GM12878 (cell line): Measurements from ENCODE around the gene CAPN8. TPM values are rescaled to one million over a fixed set of nuclear protein-coding genes. Genes with fewer than 3 reads are reported as not detected.

Experiments used
- ATAC-seq: fragments of 200-7000 bp; cut with Tn5 transposase; 3 replicates; pipeline ENCODE4 v1.9.1; 2020; ENCODE audit warnings: mild to moderate bottlenecking, moderate library complexity
- BruUV-seq: library from RNA; stranded (reverse); fragments of 400-500 nt; replicated peaks from 2 replicates; lab custom pipeline; 2021; lab: Mats Ljungman, UMichigan
- CTCF ChIA-PET: fragments of 300-600 bp; sonication (Branson Sonifier 250); formaldehyde crosslinking; extraction: SDS; loops from one replicate; lab custom pipeline; 2021; ENCODE audit warnings: inconsistent platforms; lab: Yijun Ruan, JAX
- POLR2A ChIA-PET: fragments of 350-600 bp; formaldehyde crosslinking; extraction: SDS; loops from one replicate; lab custom pipeline; 2021; ENCODE audit warnings: inconsistent platforms; lab: Charles Lee
- RAD21 ChIA-PET: fragments of 300-600 bp; sonication (Branson Sonifier 250); formaldehyde crosslinking; loops from one replicate; lab custom pipeline; 2023; ENCODE audit warnings: antibody characterized with exemption; ENCODE audit not compliant: unreplicated experiment; lab: Charles Lee
- SMC1A ChIA-PET: fragments of 300-600 bp; sonication (Branson Sonifier 250); formaldehyde crosslinking; loops from one replicate; lab custom pipeline; 2023; ENCODE audit not compliant: unreplicated experiment, uncharacterized antibody; lab: Charles Lee
- DNase-seq: peaks from one replicate; pipeline ENCODE4 v3.0.0-alpha.2; 2011; ENCODE audit warnings: low read depth, low spot score
- FAIRE-seq: peaks from 3 replicates; lab custom pipeline; 2011; peaks lifted over from hg19 to GRCh38; lab: Jason Lieb, UNC
- H2AFZ ChIP-seq: 2 replicates; pipeline ENCODE4 v1.6.0; 2011; ENCODE audit warnings: low read depth, low read length, control low read depth; ENCODE audit not compliant: control insufficient read depth
- H3K27ac ChIP-seq: 2 replicates; pipeline ENCODE4 v1.5.1; 2011; ENCODE audit warnings: control low read depth; ENCODE audit not compliant: control insufficient read depth, insufficient read depth
- H3K27me3 ChIP-seq, 2 experiments: replicated peaks in 1 of 2; 2 replicates each; pipeline versions ENCODE4 v1.6.0 to v1.6.1; 2011; ENCODE audit warnings: low read length in 1 of 2; ENCODE audit not compliant: control insufficient read depth in 2 of 2, insufficient read depth in 2 of 2
- H3K36me3 ChIP-seq, 2 experiments: 2 replicates each; pipeline ENCODE4 v1.5.1; 2011; ENCODE audit warnings: low read length in 1 of 2; ENCODE audit not compliant: control insufficient read depth in 2 of 2, insufficient read depth in 2 of 2
- H3K4me1 ChIP-seq: 2 replicates; pipeline ENCODE4 v1.6.1; 2011; ENCODE audit warnings: mild to moderate bottlenecking, low read length, moderate library complexity, mixed read lengths; ENCODE audit not compliant: control insufficient read depth, insufficient read depth
- H3K4me2 ChIP-seq: 2 replicates; pipeline ENCODE4 v1.6.0; 2011; ENCODE audit warnings: control low read depth; ENCODE audit not compliant: control insufficient read depth, insufficient read depth
- H3K4me3 ChIP-seq: fragments of 200-600 bp; sonication (generic); 2 replicates; pipeline ENCODE4 v1.5.1; 2016
- H3K79me2 ChIP-seq: 2 replicates; pipeline ENCODE4 v1.6.0; 2011; ENCODE audit warnings: low read length; ENCODE audit not compliant: control insufficient read depth, insufficient read depth
- H3K9ac ChIP-seq: 2 replicates; pipeline ENCODE4 v1.8.0; 2011; ENCODE audit warnings: low read length, control low read depth, mixed read lengths; ENCODE audit not compliant: control insufficient read depth, insufficient read depth
- H3K9me3 ChIP-seq: replicated peaks from 3 replicates; pipeline ENCODE4 v1.5.1; 2011; ENCODE audit warnings: mild to moderate bottlenecking, low read length; ENCODE audit not compliant: control insufficient read depth, insufficient read depth
- H4K20me1 ChIP-seq: 2 replicates; pipeline ENCODE4 v1.6.0; 2011; ENCODE audit not compliant: control insufficient read depth, insufficient read depth
- BHLHE40 ChIP-seq, 2 experiments: fragments of 450-650 bp in 1 of 2; IDR thresholded peaks; 2 replicates each; pipeline ENCODE4 v1.6.1; 2011 to 2017; ENCODE audit warnings: low read depth in 2 of 2, borderline replicate concordance in 1 of 2, improper control_type of control experiment in 1 of 2, low read length in 1 of 2, mild to moderate bottlenecking in 1 of 2
- CHD4 ChIP-seq: fragments of 200-600 bp; sonication (generic); IDR thresholded peaks from 2 replicates; pipeline ENCODE4 v1.6.1; 2016; ENCODE audit warnings: mild to moderate bottlenecking
- CTCF ChIP-seq, 3 experiments: IDR thresholded peaks in 2 of 3; conservative IDR thresholded peaks in 1 of 3; 2 replicates each; pipeline ENCODE4 v1.5.1; 2011; ENCODE audit warnings: low read depth in 3 of 3, low read length in 3 of 3, mild to moderate bottlenecking in 3 of 3, control low read depth in 2 of 3, moderate library complexity in 2 of 3, inconsistent platforms in 1 of 3, mixed read lengths in 1 of 3; ENCODE audit not compliant: control insufficient read depth in 2 of 3, insufficient read depth in 1 of 3; ENCODE audit errors: extremely low read depth in 1 of 3
- POLR2AphosphoS5 ChIP-seq: IDR thresholded peaks from 2 replicates; pipeline ENCODE4 v1.6.1; 2011; ENCODE audit warnings: mild to moderate bottlenecking, low read length, inconsistent platforms
- RELA ChIP-seq: fragments of 450-650 bp; IDR thresholded peaks from 2 replicates; pipeline ENCODE4 v1.8.0; 2014; ENCODE audit warnings: borderline replicate concordance; ENCODE audit not compliant: partially characterized antibody
- TAF1 ChIP-seq: IDR thresholded peaks from 2 replicates; pipeline ENCODE4 v1.6.1; 2011; ENCODE audit warnings: mild to moderate bottlenecking, low read depth, low read length, borderline replicate concordance
- ZBED1 ChIP-seq: IDR thresholded peaks from 2 replicates; pipeline ENCODE4 v1.6.1; 2016; ENCODE audit warnings: borderline replicate concordance
- ZBTB33 ChIP-seq: fragments of 450-650 bp; IDR thresholded peaks from 2 replicates; pipeline ENCODE4 v1.6.1; 2017; ENCODE audit warnings: mild to moderate bottlenecking
- WGBS: methylation state at CpG from one replicate; pipeline ENCODE4 v1.1.6; 2016; ENCODE audit warnings: low lambda C conversion rate; ENCODE audit not compliant: insufficient replicate concordance, insufficient coverage; ENCODE audit errors: missing lambda C conversion rate; 5-methylcytosine and 5-hydroxymethylcytosine counted together
- in situ Hi-C: fragments of 300-500 bp; cut with MboI; formaldehyde crosslinking; loops from 9 replicates; pipeline ENCODE4 v1.14.3; 2018; ENCODE audit warnings: mixed read lengths
- intact Hi-C: fragments of 100-400 bp; cut with micrococcal nuclease; formaldehyde crosslinking; loops from one replicate; pipeline ENCODE4 v1.14.2; 2022; ENCODE audit not compliant: unreplicated experiment
- polyA plus RNA-seq, 11 experiments: library from polyadenylated mRNA; depleted of rRNA in 4 of 11; unstranded in 6 of 11; stranded (reverse) in 5 of 11; fragments of >200 nt; fragmentation: Nextera tagmentation in 4 of 11; fragmentation: Illumina TruSeq in 1 of 11; extraction: Ambion mirVana in 4 of 11; extraction: Trizol in 1 of 11; gene quantifications; 1 replicate in 1 of 11; 2 replicates in 10 of 11; pipeline versions ENCODE4 v1.2.1 to v1.2.3, GENCODE V29; 2011 to 2016; ENCODE audit warnings: inconsistent platforms in 2 of 11, missing spikeins in 2 of 11, low read depth in 1 of 11
- total RNA-seq, 4 experiments: library from RNA; depleted of rRNA in 3 of 4; stranded (reverse); fragments of >200 nt in 3 of 4; fragmentation: Illumina TruSeq in 1 of 4; extraction: Trizol in 1 of 4; gene quantifications; 2 replicates each; pipeline versions ENCODE4 v1.2.1 to v1.2.3, GENCODE V29; 2013 to 2021
- TF ChIP-seq, protein P1 (sequence below): IDR thresholded peaks from 2 replicates; pipeline ENCODE4 v1.6.1; 2011; ENCODE audit warnings: low read depth, mild to moderate bottlenecking, low read length, moderate library complexity, borderline replicate concordance; ENCODE audit errors: extremely low read depth
- TF ChIP-seq, protein P2 (sequence below): fragments of 450-650 bp; IDR thresholded peaks from 2 replicates; pipeline ENCODE4 v1.6.1; 2016; ENCODE audit warnings: mild to moderate bottlenecking

CAPN8 gene
- total and polyA plus RNA-seq, 10 of the 15 experiments (the other 5 are each of a cell fraction or from before 2014, with no cell fraction given): 6.4 to 30.7 (median 12.3) TPM

GRCh38 chr1:223708651-223709268 is 43.3 kb upstream of the CAPN8 start:
- Histone ChIP-seq H3K9me3 (no peaks in the 10 kb centered on the region), H3K27me3 (no peaks in the 10 kb centered on the region), H3K9ac (no peak overlapping the region), H2AFZ (no peak overlapping the region), H4K20me1 (no peaks in the 10 kb centered on the region), H3K27ac (no peak overlapping the region), H3K4me2 (no peak overlapping the region), H3K36me3 (no peaks in the 10 kb centered on the region), H3K4me1 (peaks cover 3% of the 10 kb centered on the region; the same call in 1 of the 2 replicates), H3K79me2 (no peaks in the 10 kb centered on the region; the same call in 1 of the 2 replicates), H3K4me3 (no peak overlapping the region)
- FAIRE-seq: no peak
- BruUV-seq: no TSS peak
- in situ Hi-C loops: no loop called here
- RAD21 ChIA-PET: no interaction called here
- intact Hi-C loops: no loop called here
- SMC1A ChIA-PET: interaction anchor here (1.0 kb wide), 1 partner anchor 41 kb away, joined by 3 read pairs; no protein-coding TSS in a partner anchor
- POLR2A ChIA-PET: no interaction called here
- no peak for ATAC-seq
- no peak for DNase-seq
- TF ChIP-seq TAF1 (no peak), CHD4 (no peak)
- 89% methylated on average over 3 of the region's 3 CpGs for WGBS
- CTCF ChIA-PET: interaction anchor here (0.7 to 1.0 kb wide), 2 partner anchors 13 to 40 kb away, joined by 4 read pairs; no protein-coding TSS in a partner anchor

DNA sequence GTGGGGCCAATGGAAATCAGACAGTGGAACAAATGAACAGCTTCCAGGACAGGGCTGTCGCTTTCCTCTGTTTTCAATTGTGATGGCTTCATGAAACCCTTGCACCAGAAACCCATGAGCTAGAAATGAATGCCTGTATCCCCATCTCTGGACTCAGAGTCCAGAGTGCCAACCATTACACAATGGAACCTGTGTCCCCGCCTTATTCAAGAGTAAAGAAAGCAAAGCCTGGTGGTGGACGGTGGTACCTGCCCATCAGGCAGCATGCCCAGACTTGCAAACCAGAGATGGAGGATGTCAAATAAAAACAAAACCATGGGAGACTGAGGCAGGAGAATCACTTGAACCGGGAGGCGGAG is 42.5 kb upstream of the CAPN8 start:
- no peaks in the 10 kb centered on the region for H3K36me3 ChIP-seq
- ATAC-seq (no peak), DNase-seq (no peak), FAIRE-seq (no peak)
- no peak overlapping the region for H2AFZ ChIP-seq
- H3K27ac ChIP-seq: no peak overlapping the region
- H3K4me3 ChIP-seq: no peak overlapping the region
- BruUV-seq: no TSS peak
- H3K9ac ChIP-seq: no peak overlapping the region
- H3K79me2 ChIP-seq: no peaks in the 10 kb centered on the region; the same call in 1 of the 2 replicates
- intact Hi-C loops: no loop called here
- in situ Hi-C loops: no loop called here
- no peaks in the 10 kb centered on the region for H4K20me1 ChIP-seq
- ChIA-PET SMC1A (interaction anchor here (1.0 kb wide), 1 partner anchor 41 kb away, joined by 3 read pairs; no protein-coding TSS in a partner anchor), CTCF (no interaction called here), POLR2A (no interaction called here), RAD21 (no interaction called here)
- 94% methylated on average over 5 of the region's 5 CpGs for WGBS
- H3K4me2 ChIP-seq: no peak overlapping the region
- H3K9me3 ChIP-seq: no peaks in the 10 kb centered on the region
- H3K4me1 ChIP-seq: peaks cover 3% of the 10 kb centered on the region; the same call in 1 of the 2 replicates
- no peaks in the 10 kb centered on the region for H3K27me3 ChIP-seq
- TF ChIP-seq BHLHE40 (IDR thresholded peaks at IDR 0.05; ENCODE audit: borderline replicate concordance in 1 of 2, low read depth in 2 of 2, low read length in 1 of 2) (no peak), ZBED1 (no peak), ZBTB33 (no peak), CTCF (IDR thresholded peaks at IDR 0.05 in 2 of 3, conservative IDR thresholded peaks at IDR 0.05 in 1 of 3; ENCODE audit: control insufficient read depth in 2 of 3, extremely low read depth in 1 of 3, insufficient read depth in 1 of 3, low read depth in 3 of 3, low read length in 3 of 3) (no peak), POLR2AphosphoS5 (no peak), RELA (no peak)
- TF ChIP-seq, protein P1, sequence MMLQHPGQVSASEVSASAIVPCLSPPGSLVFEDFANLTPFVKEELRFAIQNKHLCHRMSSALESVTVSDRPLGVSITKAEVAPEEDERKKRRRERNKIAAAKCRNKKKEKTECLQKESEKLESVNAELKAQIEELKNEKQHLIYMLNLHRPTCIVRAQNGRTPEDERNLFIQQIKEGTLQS: no peak
- TF ChIP-seq, protein P2, sequence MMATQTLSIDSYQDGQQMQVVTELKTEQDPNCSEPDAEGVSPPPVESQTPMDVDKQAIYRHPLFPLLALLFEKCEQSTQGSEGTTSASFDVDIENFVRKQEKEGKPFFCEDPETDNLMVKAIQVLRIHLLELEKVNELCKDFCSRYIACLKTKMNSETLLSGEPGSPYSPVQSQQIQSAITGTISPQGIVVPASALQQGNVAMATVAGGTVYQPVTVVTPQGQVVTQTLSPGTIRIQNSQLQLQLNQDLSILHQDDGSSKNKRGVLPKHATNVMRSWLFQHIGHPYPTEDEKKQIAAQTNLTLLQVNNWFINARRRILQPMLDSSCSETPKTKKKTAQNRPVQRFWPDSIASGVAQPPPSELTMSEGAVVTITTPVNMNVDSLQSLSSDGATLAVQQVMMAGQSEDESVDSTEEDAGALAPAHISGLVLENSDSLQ: no peak
